PC-3 (cell line): ENCODE data around the gene GRHL3. TPM values are rescaled to one million over a fixed set of nuclear protein-coding genes. Genes with fewer than 3 reads are reported as not detected.

Experiments
- ATAC-seq: fragments of 200-7000 bp; cut with Tn5 transposase; 2 replicates; pipeline ENCODE4 v1.9.1; 2020; ENCODE audit warnings: mild to moderate bottlenecking, moderate library complexity
- BruUV-seq: library from RNA; stranded (reverse); fragments of 400-500 nt; replicated peaks from 2 replicates; lab custom pipeline; 2021; lab: Mats Ljungman, UMichigan
- CTCF ChIA-PET: fragments of 300-600 bp; sonication (Branson Sonifier 250); formaldehyde crosslinking; loops from one replicate; lab custom pipeline; 2022; ENCODE audit warnings: antibody characterized with exemption; lab: Charles Lee
- POLR2A ChIA-PET: fragments of 300-600 bp; sonication (Branson Sonifier 250); formaldehyde crosslinking; loops from one replicate; lab custom pipeline; 2022; ENCODE audit warnings: antibody characterized with exemption; ENCODE audit not compliant: unreplicated experiment; lab: Charles Lee
- DNase-seq: peaks from one replicate; pipeline ENCODE4 v3.0.0-alpha.2; 2015
- H2AFZ ChIP-seq: fragments of 300-600 bp; sonication (generic); 2 replicates; pipeline ENCODE4 v1.6.0; 2016; ENCODE audit warnings: antibody characterized with exemption, low read length
- H3F3A ChIP-seq: fragments of 300-600 bp; sonication (generic); one replicate; pipeline ENCODE4 v1.6.0; 2017; ENCODE audit warnings: antibody characterized with exemption, low read length, control low read depth, mild to moderate bottlenecking; ENCODE audit not compliant: unreplicated experiment
- H3K27ac ChIP-seq: fragments of 300-600 bp; sonication (generic); 2 replicates; pipeline ENCODE4 v1.5.1; 2016; ENCODE audit warnings: mild to moderate bottlenecking, low read length
- H3K27me3 ChIP-seq: fragments of 300-600 bp; sonication (generic); 2 replicates; pipeline ENCODE4 v1.6.1; 2016; ENCODE audit warnings: low read length, mixed read lengths
- H3K36me3 ChIP-seq: fragments of 300-600 bp; sonication (generic); 2 replicates; pipeline ENCODE4 v1.6.1; 2016; ENCODE audit warnings: low read depth, mixed run types, low read length, mixed read lengths
- H3K4me1 ChIP-seq: fragments of 300-600 bp; sonication (generic); 2 replicates; pipeline ENCODE4 v1.5.1; 2016; ENCODE audit warnings: low read length; ENCODE audit not compliant: insufficient read depth
- H3K4me2 ChIP-seq: fragments of 300-600 bp; sonication (generic); 2 replicates; pipeline ENCODE4 v1.6.0; 2016; ENCODE audit warnings: low read length
- H3K4me3 ChIP-seq: fragments of 300-600 bp; sonication (generic); 2 replicates; pipeline ENCODE4 v1.5.1; 2016; ENCODE audit warnings: mild to moderate bottlenecking, low read length, mixed read lengths
- H3K79me2 ChIP-seq: fragments of 300-600 bp; sonication (generic); 2 replicates; pipeline ENCODE4 v1.6.1; 2017; ENCODE audit warnings: low read length, mixed read lengths
- H3K9ac ChIP-seq: fragments of 300-600 bp; sonication (generic); 2 replicates; pipeline ENCODE4 v1.6.0; 2016; ENCODE audit warnings: mild to moderate bottlenecking, low read length
- H3K9me2 ChIP-seq: fragments of 300-600 bp; sonication (generic); replicated peaks from 2 replicates; pipeline ENCODE4 v1.6.1; 2016; ENCODE audit warnings: mixed run types, low read length, mixed read lengths
- H3K9me3 ChIP-seq: fragments of 300-600 bp; sonication (generic); 2 replicates; pipeline ENCODE4 v1.6.1; 2016; ENCODE audit warnings: low read length, mixed read lengths
- H4K20me1 ChIP-seq: fragments of 300-600 bp; sonication (generic); 2 replicates; pipeline ENCODE4 v1.6.1; 2016; ENCODE audit warnings: low read length, mixed read lengths
- EZH2 ChIP-seq: fragments of 300-600 bp; sonication (generic); IDR thresholded peaks from one replicate; pipeline ENCODE4 v1.6.1; 2017; ENCODE audit warnings: antibody characterized with exemption, mild to moderate bottlenecking, low read length; ENCODE audit not compliant: unreplicated experiment
- EZH2phosphoT487 ChIP-seq: fragments of 300-600 bp; sonication (generic); IDR thresholded peaks from 2 replicates; pipeline ENCODE4 v1.6.1; 2018; ENCODE audit warnings: mild to moderate bottlenecking, antibody characterized with exemption, low read length, borderline replicate concordance
- intact Hi-C: fragments of 100-400 bp; cut with micrococcal nuclease; formaldehyde crosslinking; loops from 2 replicates; pipeline ENCODE4 v1.9.0; 2023
- total RNA-seq: library from RNA; depleted of rRNA; stranded (reverse); fragments of >200 nt; gene quantifications from 2 replicates; pipeline ENCODE4 v1.2.3, GENCODE V29; 2014
- TF ChIP-seq, protein P1 (sequence below): fragments of 300-600 bp; sonication (generic); conservative IDR thresholded peaks from 2 replicates; pipeline ENCODE4 v1.5.1; 2017; ENCODE audit warnings: antibody characterized with exemption, low read depth, mild to moderate bottlenecking, low read length

GRHL3 gene
- total RNA-seq, 1 experiment from 2014 or later, result 3.5 TPM

DNA sequence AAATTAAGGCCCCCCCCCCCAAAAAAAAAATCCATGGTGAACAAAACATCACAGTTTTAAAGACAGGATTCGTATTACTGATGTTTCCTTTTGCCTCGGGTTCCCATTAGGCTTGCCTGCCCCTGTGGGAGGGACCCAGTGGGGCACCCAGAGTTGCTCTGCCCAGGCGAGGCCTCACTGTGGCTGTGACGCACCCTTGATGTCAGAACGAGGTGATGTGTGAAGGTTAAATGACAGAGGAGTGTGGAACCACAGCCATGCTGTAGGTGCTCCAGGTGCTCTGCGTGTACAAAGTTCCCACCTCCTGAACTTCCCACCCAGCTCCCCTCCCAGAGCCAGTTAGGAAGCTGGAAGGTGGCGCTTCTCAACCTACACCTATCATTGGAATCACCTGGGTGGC lies 37.9 kb downstream of the GRHL3 start:
- H3F3A ChIP-seq, result no peaks in the 10 kb centered on the region
- no peaks in the 10 kb centered on the region for H3K9me2 ChIP-seq
- no peaks in the 10 kb centered on the region for H3K36me3 ChIP-seq
- TSS peak; percentile 14 for BruUV-seq
- intact Hi-C loops, result no loop called here
- no peak overlapping the region for H2AFZ ChIP-seq
- no peaks in the 10 kb centered on the region for H3K27me3 ChIP-seq
- H3K9ac ChIP-seq, result no peak overlapping the region
- CTCF ChIA-PET, result no interaction called here
- no peaks in the 10 kb centered on the region for H3K9me3 ChIP-seq
- no peak overlapping the region for H3K4me3 ChIP-seq
- POLR2A ChIA-PET, result no interaction called here
- no peaks in the 10 kb centered on the region for H3K79me2 ChIP-seq
- DNase-seq, result no peak
- peaks cover 5% of the 10 kb centered on the region; the same call in 1 of the 2 replicates for H3K4me1 ChIP-seq
- TF ChIP-seq EZH2 (no peak), EZH2phosphoT487 (no peak)
- TF ChIP-seq, protein P1, sequence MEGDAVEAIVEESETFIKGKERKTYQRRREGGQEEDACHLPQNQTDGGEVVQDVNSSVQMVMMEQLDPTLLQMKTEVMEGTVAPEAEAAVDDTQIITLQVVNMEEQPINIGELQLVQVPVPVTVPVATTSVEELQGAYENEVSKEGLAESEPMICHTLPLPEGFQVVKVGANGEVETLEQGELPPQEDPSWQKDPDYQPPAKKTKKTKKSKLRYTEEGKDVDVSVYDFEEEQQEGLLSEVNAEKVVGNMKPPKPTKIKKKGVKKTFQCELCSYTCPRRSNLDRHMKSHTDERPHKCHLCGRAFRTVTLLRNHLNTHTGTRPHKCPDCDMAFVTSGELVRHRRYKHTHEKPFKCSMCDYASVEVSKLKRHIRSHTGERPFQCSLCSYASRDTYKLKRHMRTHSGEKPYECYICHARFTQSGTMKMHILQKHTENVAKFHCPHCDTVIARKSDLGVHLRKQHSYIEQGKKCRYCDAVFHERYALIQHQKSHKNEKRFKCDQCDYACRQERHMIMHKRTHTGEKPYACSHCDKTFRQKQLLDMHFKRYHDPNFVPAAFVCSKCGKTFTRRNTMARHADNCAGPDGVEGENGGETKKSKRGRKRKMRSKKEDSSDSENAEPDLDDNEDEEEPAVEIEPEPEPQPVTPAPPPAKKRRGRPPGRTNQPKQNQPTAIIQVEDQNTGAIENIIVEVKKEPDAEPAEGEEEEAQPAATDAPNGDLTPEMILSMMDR, result no peak
- no peaks in the 10 kb centered on the region for H4K20me1 ChIP-seq
- no peak overlapping the region for H3K27ac ChIP-seq
- no peak overlapping the region for H3K4me2 ChIP-seq
- no peak for ATAC-seq

DNA sequence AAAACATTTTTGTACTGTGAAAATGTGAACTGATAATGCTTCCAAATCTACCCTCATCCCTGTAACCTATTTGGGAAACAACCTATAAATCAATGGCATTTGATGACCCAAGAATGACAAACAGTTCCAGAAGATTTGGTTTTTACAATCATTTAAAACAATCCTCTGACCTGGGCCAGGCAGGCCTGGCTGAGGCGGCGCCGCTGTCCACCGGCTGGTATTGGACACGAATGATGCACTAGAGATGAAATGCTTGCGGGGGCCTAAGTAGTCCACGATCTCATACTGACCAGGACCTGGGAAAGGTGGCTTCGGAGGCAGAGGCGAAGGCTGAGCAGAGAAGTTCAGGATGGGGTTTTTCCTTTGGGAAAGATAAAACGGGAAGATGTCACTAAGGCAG lies 41.5 kb downstream of the GRHL3 start:
- Histone ChIP-seq H3K27ac (no peak overlapping the region), H3K9me2 (no peaks in the 10 kb centered on the region), H4K20me1 (no peaks in the 10 kb centered on the region), H2AFZ (no peak overlapping the region), H3K36me3 (no peaks in the 10 kb centered on the region), H3F3A (peaks cover 4% of the 10 kb centered on the region), H3K4me1 (peaks cover 32% of the 10 kb centered on the region), H3K4me2 (no peak overlapping the region), H3K79me2 (no peaks in the 10 kb centered on the region), H3K4me3 (no peak overlapping the region), H3K27me3 (no peaks in the 10 kb centered on the region), H3K9ac (no peak overlapping the region), H3K9me3 (no peaks in the 10 kb centered on the region)
- ChIA-PET POLR2A (no interaction called here), CTCF (no interaction called here)
- TF ChIP-seq, protein P1, result no peak
- no peak for TF ChIP-seq EZH2
- no peak for TF ChIP-seq EZH2phosphoT487
- no peak for ATAC-seq
- DNase-seq, result no peak
- BruUV-seq, result no TSS peak
- intact Hi-C loops, result no loop called here

- POLR2A ChIA-PET, result no interaction called here
- TF ChIP-seq EZH2phosphoT487 (no peak), EZH2 (no peak)
- TF ChIP-seq, protein P1, result no peak
- H3K36me3 ChIP-seq, result no peaks in the 10 kb centered on the region
- DNase-seq, result no peak
- no peak overlapping the region for H3K4me2 ChIP-seq
- no peaks in the 10 kb centered on the region for H3K27me3 ChIP-seq
- no peak overlapping the region for H3K4me3 ChIP-seq
- BruUV-seq, result no TSS peak
- CTCF ChIA-PET, result interaction anchor here (0.6 kb wide), 1 partner anchor 208 kb away, joined by 4 read pairs; no protein-coding TSS in a partner anchor
- no peak for ATAC-seq
- no peak overlapping the region for H3K27ac ChIP-seq
- H3K9ac ChIP-seq, result no peak overlapping the region
- no peaks in the 10 kb centered on the region for H3K9me2 ChIP-seq
- no peaks in the 10 kb centered on the region for H3K79me2 ChIP-seq
- peaks cover 4% of the 10 kb centered on the region for H3F3A ChIP-seq
- H2AFZ ChIP-seq, result no peak overlapping the region
- H3K4me1 ChIP-seq, result peaks cover 38% of the 10 kb centered on the region
- intact Hi-C loops, result no loop called here
- no peaks in the 10 kb centered on the region for H4K20me1 ChIP-seq
- no peaks in the 10 kb centered on the region for H3K9me3 ChIP-seq
Observed at GRCh38 chr1:24361811-24362210, 42.7 kb downstream of the GRHL3 start.
